ENCODE data around the gene NECAP2. TPM values are rescaled to one million over a fixed set of nuclear protein-coding genes. Genes with fewer than 3 reads are reported as not detected.

NECAP2 gene, protein sequence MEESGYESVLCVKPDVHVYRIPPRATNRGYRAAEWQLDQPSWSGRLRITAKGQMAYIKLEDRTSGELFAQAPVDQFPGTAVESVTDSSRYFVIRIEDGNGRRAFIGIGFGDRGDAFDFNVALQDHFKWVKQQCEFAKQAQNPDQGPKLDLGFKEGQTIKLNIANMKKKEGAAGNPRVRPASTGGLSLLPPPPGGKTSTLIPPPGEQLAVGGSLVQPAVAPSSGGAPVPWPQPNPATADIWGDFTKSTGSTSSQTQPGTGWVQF
- 111 TPM for total RNA-seq

- H3K4me3 ChIP-seq (ENCODE audit: low read length): peak within 1 kb of the TSS; percentile 100
- H3K27me3 ChIP-seq (ENCODE audit: insufficient read depth, low read length): no peaks in the 10 kb centered on the region
- H3K4me1 ChIP-seq (ENCODE audit: insufficient read depth, low read length): peaks cover 48% of the 10 kb centered on the region
- H3K9me3 ChIP-seq (ENCODE audit: low read depth, low read length): no peaks in the 10 kb centered on the region
These were observed at the start of gene NECAP2 for GRCh38 chr1:16440470-16441281. Gene NECAP2 (plus strand): TSS chr1:16440724. CDS start chr1:16440762, 38 bp downstream.

GRCh38 chr1:16391411-16391810 is 49.1 kb upstream of the NECAP2 start:
- Histone ChIP-seq H3K4me1 (ENCODE audit: insufficient read depth, low read length) (peaks cover 43% of the 10 kb centered on the region), H3K27me3 (ENCODE audit: insufficient read depth, low read length) (no peaks in the 10 kb centered on the region), H3K9me3 (ENCODE audit: low read depth, low read length) (no peaks in the 10 kb centered on the region), H3K4me3 (ENCODE audit: low read length) (no peak overlapping the region)

- Histone ChIP-seq H3K4me1 (ENCODE audit: insufficient read depth, low read length) (peaks cover 28% of the 10 kb centered on the region), H3K4me3 (ENCODE audit: low read length) (no peak overlapping the region), H3K9me3 (ENCODE audit: low read depth, low read length) (no peaks in the 10 kb centered on the region), H3K27me3 (ENCODE audit: insufficient read depth, low read length) (no peaks in the 10 kb centered on the region)
These were observed 47.6 kb upstream of the NECAP2 start for GRCh38 chr1:16392740-16393569.

DNA sequence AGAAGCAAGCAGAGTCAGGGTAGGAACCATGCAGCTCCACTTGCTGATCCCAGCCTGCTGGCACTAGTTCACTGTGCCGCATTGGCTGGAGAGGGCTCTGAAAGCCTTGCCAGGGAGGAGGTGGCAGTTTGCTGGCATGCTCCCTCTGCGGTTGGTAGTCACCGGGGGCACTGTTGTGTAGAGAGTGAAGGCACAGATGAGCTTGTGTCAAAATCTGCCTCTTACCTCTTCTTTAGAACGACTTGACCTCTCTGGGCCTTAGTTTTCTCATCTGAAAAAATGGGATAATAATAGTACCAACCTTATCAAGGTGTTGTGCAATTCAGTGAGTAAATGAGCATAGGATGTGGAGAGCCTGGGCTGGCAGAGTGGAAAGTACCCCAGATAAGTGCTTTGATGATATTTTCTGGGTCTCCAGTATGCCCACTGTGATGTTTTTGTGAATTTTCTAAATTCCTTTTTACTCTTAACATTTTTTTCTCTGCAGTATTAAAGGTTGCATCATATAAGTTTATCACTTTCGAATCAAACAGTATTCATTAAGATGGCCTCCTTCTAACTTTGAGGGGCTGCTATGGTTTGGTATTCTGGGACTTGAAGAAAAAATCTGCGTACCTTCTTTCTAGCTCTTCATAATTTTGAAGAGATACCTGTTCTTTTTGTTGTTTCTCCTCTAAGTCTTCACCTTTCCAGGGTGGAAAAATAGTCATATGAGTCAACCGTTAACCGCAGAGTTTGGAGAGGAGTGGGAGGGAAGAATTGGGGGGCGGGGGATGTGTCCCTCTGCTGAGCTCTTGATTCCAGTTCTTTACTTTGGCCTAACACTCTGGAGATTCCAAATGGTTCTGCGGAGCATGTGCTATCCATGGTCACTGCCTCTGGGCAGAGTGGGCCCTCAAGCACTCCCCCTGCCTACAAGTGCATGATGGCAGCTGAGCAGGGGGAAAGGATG is 46.7 kb upstream of the NECAP2 start:
- no peaks in the 10 kb centered on the region for H3K9me3 ChIP-seq (ENCODE audit: low read depth, low read length)
- H3K4me1 ChIP-seq (ENCODE audit: insufficient read depth, low read length): peaks cover 25% of the 10 kb centered on the region
- H3K27me3 ChIP-seq (ENCODE audit: insufficient read depth, low read length): no peaks in the 10 kb centered on the region
- no peak overlapping the region for H3K4me3 ChIP-seq (ENCODE audit: low read length)

GRCh38 chr1:16394977-16395376 is 45.5 kb upstream of the NECAP2 start:
- no peaks in the 10 kb centered on the region for H3K27me3 ChIP-seq (ENCODE audit: insufficient read depth, low read length)
- H3K4me3 ChIP-seq (ENCODE audit: low read length): no peak overlapping the region
- H3K4me1 ChIP-seq (ENCODE audit: insufficient read depth, low read length): peaks cover 23% of the 10 kb centered on the region
- no peaks in the 10 kb centered on the region for H3K9me3 ChIP-seq (ENCODE audit: low read depth, low read length)

DNA sequence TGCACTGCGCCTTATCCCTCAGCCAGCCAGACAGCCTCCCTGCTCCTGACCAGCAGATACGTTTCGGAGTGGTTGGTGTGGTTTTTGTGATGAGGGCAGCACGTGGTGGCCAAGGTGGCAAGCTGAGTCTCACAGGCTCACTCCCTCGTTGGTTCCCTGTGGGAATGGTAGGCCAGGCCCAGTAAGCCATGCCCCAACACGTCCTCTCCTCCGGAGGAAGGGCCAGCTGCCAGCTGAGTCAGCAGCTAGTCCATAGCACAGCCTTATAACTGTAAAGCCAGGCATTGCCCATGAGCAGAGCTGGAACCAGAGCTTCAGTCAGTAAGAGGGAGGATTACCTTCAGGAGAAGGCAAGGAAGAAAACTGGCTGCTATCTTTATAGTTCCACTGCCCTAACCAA is 43.9 kb upstream of the NECAP2 start:
- H3K4me3 ChIP-seq (ENCODE audit: low read length): no peak overlapping the region
- peaks cover 7% of the 10 kb centered on the region for H3K4me1 ChIP-seq (ENCODE audit: insufficient read depth, low read length)
- no peaks in the 10 kb centered on the region for H3K9me3 ChIP-seq (ENCODE audit: low read depth, low read length)
- H3K27me3 ChIP-seq (ENCODE audit: insufficient read depth, low read length): no peaks in the 10 kb centered on the region

GRCh38 chr1:16397120-16397519 is 43.4 kb upstream of the NECAP2 start:
- Histone ChIP-seq H3K4me3 (ENCODE audit: low read length) (no peak overlapping the region), H3K9me3 (ENCODE audit: low read depth, low read length) (no peaks in the 10 kb centered on the region), H3K27me3 (ENCODE audit: insufficient read depth, low read length) (no peaks in the 10 kb centered on the region), H3K4me1 (ENCODE audit: insufficient read depth, low read length) (peaks cover 2% of the 10 kb centered on the region)

- Histone ChIP-seq H3K4me1 (ENCODE audit: insufficient read depth, low read length) (no peaks in the 10 kb centered on the region), H3K4me3 (ENCODE audit: low read length) (no peak overlapping the region), H3K9me3 (ENCODE audit: low read depth, low read length) (no peaks in the 10 kb centered on the region), H3K27me3 (ENCODE audit: insufficient read depth, low read length) (no peaks in the 10 kb centered on the region)
These were observed 42.1 kb upstream of the NECAP2 start for GRCh38 chr1:16398371-16398953.

GRCh38 chr1:16402742-16403141 is 37.8 kb upstream of the NECAP2 start:
- no peaks in the 10 kb centered on the region for H3K9me3 ChIP-seq (ENCODE audit: low read depth, low read length)
- no peaks in the 10 kb centered on the region for H3K27me3 ChIP-seq (ENCODE audit: insufficient read depth, low read length)
- no peaks in the 10 kb centered on the region for H3K4me1 ChIP-seq (ENCODE audit: insufficient read depth, low read length)
- no peak overlapping the region for H3K4me3 ChIP-seq (ENCODE audit: low read length)

- Histone ChIP-seq H3K4me1 (ENCODE audit: insufficient read depth, low read length) (no peaks in the 10 kb centered on the region), H3K4me3 (ENCODE audit: low read length) (no peak overlapping the region), H3K27me3 (ENCODE audit: insufficient read depth, low read length) (no peaks in the 10 kb centered on the region), H3K9me3 (ENCODE audit: low read depth, low read length) (no peaks in the 10 kb centered on the region)
These were observed 35.1 kb upstream of the NECAP2 start for GRCh38 chr1:16405441-16405840.

DNA sequence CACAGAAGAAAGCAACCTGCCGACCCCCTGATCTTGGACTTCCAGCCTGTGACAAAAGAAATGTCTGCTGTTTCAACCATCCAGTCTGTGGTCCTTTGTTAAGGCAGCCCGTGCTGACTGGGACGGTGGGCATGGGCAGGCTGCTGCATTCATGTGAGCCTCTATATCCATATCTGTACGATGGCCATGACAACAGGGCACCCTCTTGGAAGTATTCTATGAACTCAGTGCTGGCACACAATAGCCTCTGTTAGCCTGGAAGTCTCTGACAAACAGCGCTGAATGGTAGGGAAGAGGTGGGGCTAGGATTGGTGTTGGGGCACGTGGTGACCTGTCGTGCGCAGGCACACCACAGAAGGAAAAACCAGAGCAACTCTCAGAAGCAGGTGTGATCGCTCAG is 33.7 kb upstream of the NECAP2 start:
- no peak overlapping the region for H3K4me3 ChIP-seq (ENCODE audit: low read length)
- H3K4me1 ChIP-seq (ENCODE audit: insufficient read depth, low read length): no peaks in the 10 kb centered on the region
- no peaks in the 10 kb centered on the region for H3K9me3 ChIP-seq (ENCODE audit: low read depth, low read length)
- H3K27me3 ChIP-seq (ENCODE audit: insufficient read depth, low read length): no peaks in the 10 kb centered on the region

DNA sequence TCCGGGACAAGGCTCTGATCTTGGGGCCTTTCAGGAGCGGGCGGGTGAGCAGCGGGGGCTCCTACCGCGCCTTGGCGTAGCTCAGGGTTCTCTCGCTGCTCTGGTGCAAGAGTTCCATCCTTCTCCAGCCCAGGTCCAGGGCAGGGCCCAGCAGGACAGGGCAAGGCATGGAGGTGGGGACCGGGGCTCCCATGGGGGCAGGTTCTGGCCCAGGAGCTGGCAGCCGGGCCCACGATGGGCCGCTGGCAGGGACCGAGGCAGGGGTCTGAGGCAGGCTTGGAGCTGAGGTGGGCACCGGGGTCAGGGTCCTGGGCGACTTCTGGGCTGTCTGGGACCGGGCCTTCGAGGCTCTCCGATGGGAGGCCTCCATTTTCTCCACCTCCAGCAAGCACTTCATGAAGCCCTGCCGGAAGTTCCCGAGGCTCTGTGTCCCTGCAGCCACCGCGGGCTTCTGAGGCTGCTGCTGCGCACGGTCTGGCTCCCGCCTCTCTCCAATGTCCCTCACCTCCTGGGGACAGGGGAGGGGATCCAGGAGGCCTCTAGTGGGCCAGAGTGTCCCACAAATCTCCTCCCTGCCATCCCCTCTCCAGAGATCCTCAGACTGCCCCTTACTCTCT is 30.9 kb upstream of the NECAP2 start:
- no peaks in the 10 kb centered on the region for H3K27me3 ChIP-seq (ENCODE audit: insufficient read depth, low read length)
- no peaks in the 10 kb centered on the region for H3K4me1 ChIP-seq (ENCODE audit: insufficient read depth, low read length)
- no peaks in the 10 kb centered on the region for H3K9me3 ChIP-seq (ENCODE audit: low read depth, low read length)
- H3K4me3 ChIP-seq (ENCODE audit: low read length): no peak overlapping the region

- H3K27me3 ChIP-seq (ENCODE audit: insufficient read depth, low read length): no peaks in the 10 kb centered on the region
- H3K4me1 ChIP-seq (ENCODE audit: insufficient read depth, low read length): no peaks in the 10 kb centered on the region
- H3K4me3 ChIP-seq (ENCODE audit: low read length): no peak overlapping the region
- H3K9me3 ChIP-seq (ENCODE audit: low read depth, low read length): no peaks in the 10 kb centered on the region
These were observed 29.7 kb upstream of the NECAP2 start for GRCh38 chr1:16410803-16411202.

DNA sequence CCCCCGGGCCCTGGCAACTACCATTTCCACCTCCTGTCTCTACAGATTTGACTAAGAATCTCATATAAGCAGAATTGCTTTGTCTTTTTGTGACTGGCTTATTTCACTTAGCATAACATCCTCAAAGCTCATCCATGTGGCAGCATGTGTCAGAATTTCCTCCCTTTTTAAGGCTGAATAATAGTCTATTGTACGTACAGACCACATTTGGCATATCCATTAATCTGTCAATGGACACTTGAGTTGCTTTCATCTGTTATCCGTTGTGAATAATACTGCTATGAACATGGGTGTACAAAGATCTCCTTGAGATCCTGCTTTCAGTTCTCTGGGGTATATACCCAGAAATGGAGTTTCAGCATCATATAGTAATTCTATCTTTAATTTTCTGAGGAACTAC is 27.3 kb upstream of the NECAP2 start:
- H3K4me1 ChIP-seq (ENCODE audit: insufficient read depth, low read length): no peaks in the 10 kb centered on the region
- no peaks in the 10 kb centered on the region for H3K9me3 ChIP-seq (ENCODE audit: low read depth, low read length)
- no peak overlapping the region for H3K4me3 ChIP-seq (ENCODE audit: low read length)

More for the DNA sequence above, 27.3 kb upstream of the NECAP2 start:
- no peaks in the 10 kb centered on the region for H3K27me3 ChIP-seq (ENCODE audit: insufficient read depth, low read length)
